Gastroesophageal sphincter (tissue), 3 donors: ENCODE measurements around the gene GABRR3.

Source experiments
- CTCF ChIP-seq, 4 experiments: fragments of 200-600 bp in 2 of 4; fragments of 450-650 bp in 2 of 4; sonication (generic) in 1 of 4; IDR thresholded peaks; one replicate each; pipeline ENCODE4 v1.5.1; 2017 to 2019; ENCODE audit warnings: antibody characterized with exemption in 4 of 4, mild to moderate bottlenecking in 2 of 4, moderate library complexity in 2 of 4
- POLR2AphosphoS5 ChIP-seq: sonication (generic); formaldehyde crosslinking; IDR thresholded peaks from one replicate; pipeline ENCODE4 v1.6.1; 2017; ENCODE audit warnings: antibody characterized with exemption

GRCh38 chr3:97999994-98000393 lies 35.1 kb downstream of the GABRR3 start:
- TF ChIP-seq CTCF (IDR thresholded peaks at IDR 0.05), result no peak
- no peak for TF ChIP-seq POLR2AphosphoS5
